HTR-8/SVneo (cell line): ENCODE results near the gene PFKFB2.
A peak's percentile ranks its signal among the peaks of the same experiment; 100 is the strongest.

ENCODE experiments used
- DNase-seq: peaks from one replicate; pipeline ENCODE4 v3.0.0; 2011; ENCODE audit warnings: low spot score, mixed read lengths; ENCODE audit not compliant: insufficient read length
- FAIRE-seq: peaks from 2 replicates; lab custom pipeline; 2011; peaks lifted over from hg19 to GRCh38; lab: Jason Lieb, UNC

The PFKFB2 gene

GRCh38 chr1:207060596-207060995 lies 7.5 kb downstream of the PFKFB2 start:
- FAIRE-seq (no peak), DNase-seq (no peak)

GRCh38 chr1:207062058-207062457 lies 9.0 kb downstream of the PFKFB2 start:
- FAIRE-seq (no peak), DNase-seq (no peak)

GRCh38 chr1:207063014-207063413 lies 9.9 kb downstream of the PFKFB2 start:
- FAIRE-seq (no peak), DNase-seq (no peak)

DNA sequence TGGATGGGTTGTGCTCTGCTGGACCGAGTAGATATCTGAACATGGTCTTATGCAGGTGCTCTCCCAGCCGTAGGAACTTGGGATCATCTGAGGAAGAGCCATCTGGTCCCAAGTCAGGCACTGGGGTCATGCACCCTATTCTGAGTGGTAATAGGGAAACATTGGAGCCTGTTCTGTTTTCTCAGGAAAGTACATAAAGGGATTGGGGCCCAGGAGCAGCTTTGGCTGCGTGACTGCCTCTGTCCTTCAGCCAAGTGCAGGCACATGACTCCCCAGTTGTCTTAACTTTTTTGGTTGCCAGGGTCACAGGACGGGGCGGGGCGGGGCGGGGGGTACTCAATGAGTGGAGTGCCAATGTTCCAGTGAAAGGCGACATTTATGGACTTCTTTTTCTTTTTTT lies 11.5 kb downstream of the PFKFB2 start:
- no peak for DNase-seq
- no peak for FAIRE-seq

DNA sequence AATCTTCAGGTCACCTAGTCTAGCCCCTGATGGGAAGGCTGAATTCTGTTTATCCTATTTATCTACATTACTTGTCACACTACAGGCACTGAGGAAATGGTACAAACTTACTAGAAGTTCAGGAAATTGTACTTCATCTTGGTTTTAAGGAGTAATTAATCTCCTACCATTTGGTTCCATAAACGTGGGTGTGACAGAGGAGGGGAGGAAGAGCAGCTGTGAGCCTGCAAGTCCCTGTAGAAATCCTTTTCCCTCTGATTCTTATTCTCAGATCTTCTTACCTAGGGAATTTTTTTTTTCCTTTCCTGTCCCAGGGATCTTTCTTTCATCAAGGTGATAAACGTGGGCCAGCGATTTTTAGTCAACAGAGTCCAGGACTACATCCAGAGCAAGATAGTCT lies 14.1 kb downstream of the PFKFB2 start:
- FAIRE-seq (no peak), DNase-seq (no peak)

DNA sequence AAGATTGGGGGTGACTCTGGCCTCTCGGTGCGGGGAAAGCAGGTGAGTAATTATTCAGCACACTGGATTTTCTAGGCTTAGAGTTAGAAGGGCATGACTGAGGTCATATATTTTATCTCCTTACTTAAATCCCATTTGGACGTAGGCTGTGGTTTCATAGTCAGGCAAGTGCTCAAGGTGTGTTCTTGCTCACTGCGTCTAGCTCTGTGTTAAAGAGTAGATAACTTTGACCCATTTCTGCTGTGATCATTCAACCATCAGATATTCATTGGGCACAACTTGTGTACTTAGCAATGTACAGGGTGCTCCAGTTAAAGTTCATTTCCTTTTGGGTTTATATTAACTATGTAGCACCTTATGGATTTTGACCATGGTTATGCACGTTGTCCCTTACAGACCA lies 14.6 kb downstream of the PFKFB2 start:
- DNase-seq, result no peak
- FAIRE-seq, result no peak

GRCh38 chr1:207069061-207069460 lies 16.0 kb downstream of the PFKFB2 start:
- no peak for FAIRE-seq
- DNase-seq, result no peak

DNA sequence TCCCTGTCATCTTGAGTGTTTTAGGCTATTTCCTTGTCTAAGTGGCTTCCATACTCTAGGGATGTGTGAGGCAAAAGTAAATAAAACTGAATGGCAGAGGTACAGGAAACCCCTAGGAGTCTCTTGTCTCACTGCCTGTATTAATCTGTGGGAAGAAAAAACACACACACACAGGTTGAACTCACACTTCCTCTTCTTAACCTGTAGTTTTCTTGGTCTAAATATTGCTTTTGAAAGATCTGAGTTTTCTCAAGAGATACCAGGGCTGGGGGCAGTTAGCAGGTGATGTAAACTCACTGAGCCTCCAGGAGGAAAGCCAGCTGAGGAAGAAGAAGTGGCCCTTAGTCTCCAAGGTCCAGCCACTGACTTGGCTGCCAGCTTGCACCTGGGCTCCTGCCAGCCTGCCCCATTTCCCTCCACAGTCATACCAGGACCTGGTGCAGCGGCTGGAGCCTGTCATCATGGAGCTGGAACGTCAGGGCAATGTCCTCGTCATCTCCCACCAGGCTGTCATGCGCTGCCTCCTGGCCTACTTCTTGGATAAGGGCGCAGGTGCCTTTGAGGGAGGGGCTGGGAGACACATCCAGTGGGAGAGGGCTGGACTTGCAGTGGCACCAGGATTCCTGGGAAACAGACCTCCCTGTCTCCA lies 16.9 kb downstream of the PFKFB2 start:
- DNase-seq (no peak), FAIRE-seq (no peak)

- FAIRE-seq (no peak), DNase-seq (no peak)
Measured at GRCh38 chr1:207070811-207071210, 17.7 kb downstream of the PFKFB2 start.

DNA sequence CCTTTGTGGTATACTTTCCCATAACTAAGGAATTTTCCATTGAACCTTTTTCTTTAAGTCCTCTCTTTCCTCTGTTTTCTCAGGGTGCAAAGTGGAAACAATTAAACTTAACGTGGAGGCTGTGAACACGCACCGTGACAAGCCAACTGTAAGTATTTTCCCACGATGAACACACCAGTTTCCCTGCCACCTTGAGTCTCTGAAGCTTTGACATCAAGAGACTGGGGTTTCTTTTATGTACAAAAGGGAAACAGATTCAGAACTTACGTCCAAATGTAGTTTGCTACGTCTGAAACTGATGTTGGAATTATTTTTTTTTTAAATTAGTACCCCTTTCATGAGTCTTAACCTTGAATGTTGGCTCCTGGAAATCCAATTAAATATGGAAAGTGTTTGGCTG lies 18.4 kb downstream of the PFKFB2 start:
- no peak for FAIRE-seq
- DNase-seq, result no peak

- no peak for FAIRE-seq
- DNase-seq, result no peak
Measured at GRCh38 chr1:207072233-207072632, 19.2 kb downstream of the PFKFB2 start.

- FAIRE-seq (no peak), DNase-seq (no peak)
Measured at GRCh38 chr1:207073906-207074820, 21.1 kb downstream of the PFKFB2 start.

DNA sequence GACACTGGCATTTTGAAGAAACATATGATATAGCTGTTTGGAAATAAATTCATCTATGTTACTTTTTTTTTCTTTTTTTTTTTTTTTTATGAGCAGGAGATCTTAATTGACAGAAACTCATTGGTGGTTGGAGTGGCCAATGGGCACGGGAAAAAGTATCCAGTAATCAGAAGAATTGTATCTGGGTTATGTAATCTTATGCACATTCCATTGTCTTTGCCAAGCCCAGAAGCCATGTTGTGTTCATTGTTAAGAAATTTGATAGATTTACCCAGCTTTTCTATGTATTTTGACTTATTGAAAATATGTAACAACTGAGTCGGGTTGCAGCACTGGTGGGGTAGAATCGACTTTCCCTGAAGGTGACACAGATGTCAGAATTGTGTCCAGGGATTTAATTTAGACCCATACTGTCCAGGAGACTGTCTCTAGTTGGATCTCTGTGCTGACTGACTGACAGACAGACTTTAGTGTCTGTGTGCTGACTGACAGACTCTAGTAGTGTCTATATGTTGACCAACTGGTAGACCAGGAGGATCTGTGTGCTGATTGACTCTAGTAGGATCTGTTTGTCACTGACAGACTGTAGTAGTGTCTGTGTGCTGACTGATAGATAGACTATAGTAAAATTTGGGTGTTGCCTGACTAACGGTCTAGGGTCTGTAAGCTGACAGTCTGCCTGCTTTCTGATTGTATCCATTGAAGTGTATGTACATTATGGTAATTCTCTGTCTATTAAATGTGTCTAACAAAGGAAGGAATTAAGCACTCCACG lies 23.3 kb downstream of the PFKFB2 start:
- peak; percentile 28 for FAIRE-seq
- DNase-seq, result no peak

- FAIRE-seq (no peak), DNase-seq (no peak)
Measured at GRCh38 chr1:207077012-207077411, 23.9 kb downstream of the PFKFB2 start.

DNA sequence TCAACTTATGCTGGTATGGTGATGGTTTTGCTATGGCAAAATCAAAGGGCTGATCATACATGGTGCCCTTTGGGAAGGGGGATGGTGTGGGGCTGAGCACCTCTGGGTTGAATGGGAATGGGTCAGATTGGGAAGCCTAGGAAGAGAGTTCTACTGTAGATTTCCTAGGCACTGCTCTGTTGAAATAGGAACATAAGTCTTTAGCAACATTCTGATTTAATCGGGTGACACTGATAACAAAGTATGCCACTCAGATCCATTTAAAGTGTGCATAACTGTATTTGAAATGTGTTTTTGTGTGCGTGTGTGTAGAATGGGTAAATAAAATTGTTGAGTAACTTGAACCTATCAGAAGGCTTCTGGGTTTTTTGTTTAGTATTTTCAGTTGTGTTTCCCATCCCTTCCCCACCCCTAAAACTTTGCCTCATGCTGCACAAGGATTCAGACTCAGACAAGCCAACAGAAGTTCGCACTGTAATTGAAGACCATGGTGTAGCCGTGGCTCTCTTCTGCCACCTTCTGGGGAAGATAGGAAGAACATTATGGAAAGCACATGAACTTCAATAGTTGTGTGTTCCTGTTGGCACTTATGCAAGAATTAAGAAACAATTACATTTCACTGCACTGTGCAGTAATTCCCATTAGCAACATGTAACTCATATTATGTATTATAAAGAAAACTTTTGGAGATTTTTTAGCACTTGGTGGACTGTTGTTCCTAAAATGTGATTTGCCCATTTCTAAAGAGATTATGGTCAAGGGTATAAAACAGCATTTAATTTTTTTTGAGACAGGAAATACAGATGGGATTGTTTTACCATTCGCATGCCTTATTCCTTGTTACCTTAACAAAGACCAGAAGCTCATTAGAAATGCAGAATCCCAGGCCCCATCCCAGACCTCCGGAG lies 24.6 kb downstream of the PFKFB2 start:
- peak; percentile 67 for DNase-seq
- FAIRE-seq, result peak; percentile 48

DNA sequence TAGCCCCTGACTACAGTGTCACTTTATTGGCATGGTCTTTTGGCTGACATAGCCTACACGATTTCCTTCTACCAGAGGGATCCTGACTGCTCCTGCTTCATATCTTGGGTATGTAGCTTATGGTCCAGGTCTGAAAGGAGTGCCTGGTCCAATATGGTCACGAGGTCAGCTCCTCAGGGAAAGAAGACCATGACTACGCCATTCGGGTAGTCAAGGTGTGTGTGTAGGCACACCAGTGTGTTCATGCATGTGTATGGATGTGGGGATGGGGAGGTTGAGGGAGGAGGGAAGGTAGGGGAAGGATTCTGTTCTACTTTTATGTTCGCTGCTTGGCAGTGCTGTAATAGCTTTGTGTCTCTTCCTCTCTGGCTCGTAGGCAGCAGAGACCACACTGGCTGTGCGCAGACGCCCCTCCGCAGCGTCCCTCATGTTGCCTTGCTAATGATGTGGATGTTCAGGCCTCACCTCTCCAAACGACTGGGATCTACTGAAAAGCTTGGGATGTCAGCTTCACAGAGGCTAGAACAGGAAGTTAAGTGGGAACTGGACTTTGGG lies 25.6 kb downstream of the PFKFB2 start:
- FAIRE-seq (no peak), DNase-seq (no peak)

DNA sequence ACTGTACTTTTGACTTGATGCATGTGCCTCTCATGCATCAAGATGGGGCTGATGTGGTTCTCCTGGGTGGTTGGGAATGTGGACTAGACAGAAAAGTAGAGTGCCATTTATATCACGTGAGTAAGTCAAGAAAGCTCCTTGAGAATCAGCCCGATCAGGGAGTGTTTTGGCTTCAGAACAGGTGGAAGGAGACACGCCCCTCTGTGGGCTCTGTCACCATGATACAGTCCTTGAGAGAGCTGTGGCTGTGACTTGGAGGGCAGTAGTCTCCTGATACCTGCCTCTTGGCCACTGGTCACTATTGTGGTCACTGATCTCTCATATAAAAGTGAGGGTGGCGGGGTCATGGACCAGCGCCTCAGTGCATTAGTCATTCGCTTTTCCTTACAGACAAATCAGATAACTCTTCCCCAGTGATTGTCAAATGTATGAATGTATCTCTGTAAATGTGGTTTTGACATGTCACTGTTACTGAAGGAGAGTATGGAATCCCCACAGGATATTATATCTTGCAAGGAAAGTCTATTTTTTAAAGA lies 26.7 kb downstream of the PFKFB2 start:
- DNase-seq (no peak), FAIRE-seq (no peak)

DNA sequence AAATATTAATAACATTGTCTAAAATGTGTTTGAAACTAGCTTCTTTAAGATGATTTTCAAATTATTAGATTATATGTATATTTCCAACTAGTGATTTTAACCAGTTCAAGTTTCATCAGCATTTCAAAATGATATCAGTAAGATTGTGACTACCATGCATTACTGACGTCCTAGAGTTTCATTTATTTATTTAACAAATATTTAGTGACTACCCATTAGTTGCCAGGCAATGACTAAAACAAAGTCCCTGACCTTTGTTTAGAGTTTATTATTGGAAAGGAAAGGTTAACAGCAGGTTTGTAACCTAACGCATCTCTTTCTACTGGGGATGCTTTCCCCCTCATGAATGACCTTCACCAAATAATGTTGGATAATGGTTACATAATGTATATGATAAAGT lies 28.0 kb downstream of the PFKFB2 start:
- no peak for FAIRE-seq

GRCh38 chr1:207081806-207082205 lies 28.7 kb downstream of the PFKFB2 start:
- DNase-seq (no peak), FAIRE-seq (no peak)

More for the DNA sequence above, 28.0 kb downstream of the PFKFB2 start:
- no peak for DNase-seq
